Stimulated activated CD4-positive, alpha-beta T cell treated with anti-CD3 and anti-CD28 coated beads, Interleukin-15, amount 100 ng/mL, for 48 hours (primary cell): ENCODE measurements around the gene A1BG.

Experiments
- DNase-seq, 2 donors: peaks; one replicate each; pipeline ENCODE4 v3.0.0-alpha.2; 2020; ENCODE audit warnings: low read depth in 2 of 2

The A1BG gene, protein sequence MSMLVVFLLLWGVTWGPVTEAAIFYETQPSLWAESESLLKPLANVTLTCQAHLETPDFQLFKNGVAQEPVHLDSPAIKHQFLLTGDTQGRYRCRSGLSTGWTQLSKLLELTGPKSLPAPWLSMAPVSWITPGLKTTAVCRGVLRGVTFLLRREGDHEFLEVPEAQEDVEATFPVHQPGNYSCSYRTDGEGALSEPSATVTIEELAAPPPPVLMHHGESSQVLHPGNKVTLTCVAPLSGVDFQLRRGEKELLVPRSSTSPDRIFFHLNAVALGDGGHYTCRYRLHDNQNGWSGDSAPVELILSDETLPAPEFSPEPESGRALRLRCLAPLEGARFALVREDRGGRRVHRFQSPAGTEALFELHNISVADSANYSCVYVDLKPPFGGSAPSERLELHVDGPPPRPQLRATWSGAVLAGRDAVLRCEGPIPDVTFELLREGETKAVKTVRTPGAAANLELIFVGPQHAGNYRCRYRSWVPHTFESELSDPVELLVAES

DNA sequence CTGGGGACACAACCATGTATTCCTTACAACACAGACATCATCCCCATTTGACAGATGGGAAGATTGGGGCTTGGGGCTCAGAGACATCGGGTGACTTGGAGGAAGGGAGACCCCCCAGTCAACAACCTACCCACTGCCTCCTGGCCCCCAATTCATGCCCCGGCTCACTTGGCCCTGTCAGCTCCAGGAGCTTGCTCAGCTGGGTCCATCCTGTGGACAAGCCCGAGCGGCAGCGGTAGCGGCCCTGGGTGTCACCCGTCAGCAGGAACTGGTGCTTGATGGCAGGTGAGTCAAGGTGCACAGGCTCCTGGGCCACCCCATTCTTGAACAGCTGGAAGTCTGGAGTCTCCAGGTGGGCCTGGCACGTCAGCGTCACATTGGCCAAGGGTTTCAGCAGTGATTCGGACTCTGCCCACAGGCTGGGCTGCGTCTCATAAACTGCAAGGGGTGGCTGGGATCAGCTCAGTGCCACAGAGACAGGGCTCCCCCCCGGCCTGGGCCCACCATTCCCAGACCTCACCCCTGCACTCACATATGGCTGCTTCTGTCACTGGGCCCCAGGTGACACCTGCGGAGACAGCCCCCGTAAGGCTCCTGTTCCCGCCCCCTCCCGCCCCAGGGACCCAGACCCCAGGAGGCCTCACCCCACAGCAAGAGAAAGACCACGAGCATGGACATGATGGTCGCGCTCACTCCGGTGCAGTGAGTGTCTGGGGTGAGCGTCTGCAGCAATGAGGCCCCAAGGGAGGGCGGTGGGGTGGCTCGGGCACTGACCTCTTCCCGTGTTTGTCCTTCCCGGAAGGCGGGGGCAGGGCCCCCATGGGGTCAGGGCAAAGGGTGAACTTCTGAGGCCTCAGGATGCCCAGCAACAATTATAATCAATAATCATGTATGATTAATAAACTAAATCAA lies at the start of gene A1BG:
TSS of gene A1BG (minus strand) at position 733 of the 912 bp plus-strand sequence. CDS start at position 678, 55 bp downstream.
- DNase-seq = no peak

DNA sequence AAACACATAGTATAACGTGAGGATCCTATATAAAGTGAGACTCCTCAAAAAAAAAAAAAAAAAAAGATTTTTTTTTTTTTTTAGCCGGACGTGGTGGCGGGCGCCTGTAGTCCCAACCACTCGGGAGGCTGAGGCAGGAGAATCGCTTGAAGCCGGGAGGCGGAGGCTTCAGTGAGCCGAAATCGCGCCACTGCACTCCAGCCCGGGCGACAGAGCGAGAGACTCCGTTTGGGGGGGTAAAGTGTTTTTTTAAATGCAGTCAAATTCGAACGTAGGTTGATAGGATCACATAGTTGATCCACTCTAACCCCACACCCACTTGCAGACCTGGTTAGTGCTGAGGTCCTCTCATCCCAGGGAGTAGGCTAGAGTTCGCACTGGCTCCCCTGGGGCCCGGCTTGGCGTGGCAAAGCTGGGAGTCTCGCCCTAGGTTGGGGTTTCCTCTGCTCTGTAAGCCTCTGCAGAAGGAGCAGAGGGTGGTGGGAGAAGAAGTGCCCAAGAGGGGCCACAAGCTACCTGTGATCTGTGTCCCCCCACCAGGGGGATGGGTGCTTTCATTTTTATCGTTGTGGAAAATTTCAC lies 48.6 kb upstream of the A1BG start:
- DNase-seq = no peak

GRCh38 chr19:58400916-58401839 lies 47.9 kb upstream of the A1BG start:
- DNase-seq = peak; percentile 98 to 99

GRCh38 chr19:58400316-58400915 lies 47.1 kb upstream of the A1BG start:
- no peak for DNase-seq

- DNase-seq = no peak
These were observed 46.6 kb upstream of the A1BG start for GRCh38 chr19:58399903-58400302.

- DNase-seq = no peak
These were observed 45.3 kb upstream of the A1BG start for GRCh38 chr19:58398545-58398944.

- no peak for DNase-seq
These were observed 44.8 kb upstream of the A1BG start for GRCh38 chr19:58398087-58398486.

DNA sequence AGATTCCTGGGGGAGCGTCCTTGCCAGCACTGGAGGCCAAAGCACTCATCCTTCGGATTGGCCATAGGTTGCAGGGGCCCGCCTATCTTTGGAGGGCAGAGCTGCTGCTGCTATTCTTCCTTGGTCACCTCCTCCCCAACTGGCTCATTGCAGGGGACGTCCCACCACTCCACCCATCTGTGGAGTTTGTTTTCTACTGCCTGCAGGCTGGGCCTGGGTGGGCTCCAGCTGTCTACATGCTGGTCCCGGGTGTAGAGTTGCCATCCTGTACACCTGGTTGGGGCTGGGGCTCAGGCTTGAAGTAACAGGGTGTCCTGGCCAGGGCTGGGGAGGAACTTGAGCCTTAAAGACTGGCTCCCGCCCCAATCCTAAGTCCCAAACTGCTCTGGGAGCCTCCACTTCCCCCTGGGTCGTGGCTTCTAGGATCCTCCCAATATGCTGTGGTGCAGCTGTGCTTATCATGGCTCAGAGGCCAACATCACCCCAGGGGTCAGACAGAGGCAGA lies 44.3 kb upstream of the A1BG start:
- no peak for DNase-seq

DNA sequence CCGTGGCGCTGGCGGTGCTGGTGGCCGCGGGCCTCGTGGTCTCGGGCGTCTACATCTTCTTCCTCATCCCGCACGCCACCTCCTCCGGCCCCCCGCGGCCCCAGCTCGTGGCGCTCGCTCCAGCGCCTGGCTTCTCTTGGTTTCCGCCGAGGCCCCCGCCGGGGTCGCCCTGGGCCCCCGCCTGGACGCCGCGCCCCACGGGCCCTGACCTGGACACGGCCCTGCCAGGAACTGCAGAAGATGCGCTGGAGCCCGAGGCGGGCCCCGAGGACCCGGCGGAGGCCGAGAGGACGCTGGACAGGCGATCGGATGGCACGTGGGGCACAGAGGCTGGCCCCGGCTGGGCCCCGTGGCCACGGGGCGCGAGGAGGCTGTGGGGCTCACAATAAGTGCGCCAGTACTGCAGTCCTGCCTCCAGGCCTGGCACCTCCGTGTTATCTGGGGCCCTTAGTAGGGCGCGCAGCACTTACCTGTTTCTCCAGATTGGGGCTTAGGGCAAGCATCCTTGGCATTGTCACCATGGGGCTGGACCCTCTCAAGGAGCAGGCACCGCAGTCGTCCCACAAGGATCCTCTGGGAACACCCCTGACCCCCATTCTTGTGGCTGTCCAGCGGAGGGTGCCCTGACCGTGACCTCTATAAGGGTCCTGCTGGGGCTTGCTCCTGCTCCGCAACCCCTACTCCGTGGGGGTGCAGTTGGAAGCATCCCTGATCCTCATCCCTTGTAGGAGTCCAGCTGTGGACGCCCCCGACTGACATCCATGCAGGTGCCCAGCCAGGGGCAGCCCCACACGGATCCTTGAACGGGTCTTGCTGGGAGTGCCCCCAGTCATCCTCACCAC lies 43.6 kb upstream of the A1BG start:
- DNase-seq = no peak

- no peak for DNase-seq
These were observed 42.8 kb upstream of the A1BG start for GRCh38 chr19:58395979-58396627.

DNA sequence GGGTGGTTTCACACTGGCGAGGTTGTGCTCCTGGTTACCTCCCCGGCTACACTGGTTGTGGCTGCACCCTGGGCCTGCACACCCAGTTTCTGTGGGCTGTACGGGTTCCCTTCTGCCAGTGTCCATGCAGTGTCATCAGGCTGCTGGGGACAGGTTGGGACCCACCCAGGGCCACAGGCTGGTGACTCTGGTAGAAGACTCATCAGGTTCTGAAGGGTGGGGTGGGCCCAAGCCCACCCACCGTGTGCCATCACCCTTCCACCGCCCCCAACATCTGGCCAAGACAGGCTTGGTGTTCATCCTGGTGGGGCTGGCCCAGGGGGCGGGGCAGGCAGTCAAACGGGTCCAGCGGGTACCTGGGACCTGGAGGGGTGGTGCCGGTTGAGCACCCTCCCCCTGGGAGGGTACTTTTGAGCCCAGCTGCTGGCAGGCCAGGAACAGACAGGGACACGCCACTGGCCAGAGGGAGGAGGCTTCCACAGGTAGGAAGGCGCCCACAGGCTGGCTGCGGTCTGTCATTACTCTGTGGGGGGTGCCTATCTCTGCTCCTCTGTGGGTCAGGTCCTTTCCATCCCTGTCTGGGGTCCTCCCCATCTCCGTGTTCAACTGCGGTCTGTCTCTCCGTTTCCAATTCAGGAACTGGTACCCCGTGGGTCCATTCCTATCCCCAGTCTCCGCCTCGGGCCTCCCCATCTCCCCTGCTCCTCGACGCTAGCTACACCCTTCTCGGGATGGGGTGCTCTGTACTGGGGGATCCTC lies 42.1 kb upstream of the A1BG start, which contains the start of gene RNF225:
TSS of gene RNF225 (plus strand) at position 437 of the 759 bp plus-strand sequence. CDS start 434 bp downstream, outside the sequence.
- DNase-seq = no peak

GRCh38 chr19:58394821-58395219 lies 41.5 kb upstream of the A1BG start:
- DNase-seq = no peak

GRCh38 chr19:58393725-58394033 lies 40.4 kb upstream of the A1BG start:
- no peak for DNase-seq

DNA sequence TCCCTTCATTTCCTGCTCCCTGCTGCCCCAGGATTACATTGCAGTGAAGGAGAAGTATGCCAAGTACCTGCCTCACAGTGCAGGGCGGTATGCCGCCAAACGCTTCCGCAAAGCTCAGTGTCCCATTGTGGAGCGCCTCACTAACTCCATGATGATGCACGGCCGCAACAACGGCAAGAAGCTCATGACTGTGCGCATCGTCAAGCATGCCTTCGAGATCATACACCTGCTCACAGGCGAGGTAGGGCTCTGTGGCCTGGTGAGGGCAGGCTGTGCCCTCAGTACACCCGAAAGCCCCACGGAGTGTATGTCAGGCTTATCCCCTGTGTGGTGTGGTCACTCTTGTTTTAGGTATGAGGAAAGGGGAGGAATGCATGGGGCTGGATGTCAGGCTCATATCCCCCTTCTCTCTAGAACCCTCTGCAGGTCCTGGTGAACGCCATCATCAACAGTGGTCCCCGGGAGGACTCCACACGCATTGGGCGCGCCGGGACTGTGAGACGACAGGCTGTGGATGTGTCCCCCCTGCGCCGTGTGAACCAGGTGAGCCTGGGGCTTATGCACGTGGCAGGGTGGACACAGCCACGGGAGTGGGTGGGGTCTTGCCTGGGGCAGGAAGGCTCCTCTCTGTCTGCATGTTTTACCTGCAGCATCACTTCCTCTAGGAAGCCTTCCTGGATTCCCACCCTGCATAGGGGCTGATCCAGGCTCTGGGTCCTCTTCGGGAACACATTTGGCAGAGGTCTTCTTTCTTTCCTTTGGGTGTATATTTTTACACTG lies 39.8 kb upstream of the A1BG start:
- no peak for DNase-seq

GRCh38 chr19:58388175-58388526 lies 34.9 kb upstream of the A1BG start:
- DNase-seq = no peak

GRCh38 chr19:58387338-58388174 lies 34.3 kb upstream of the A1BG start:
- no peak for DNase-seq
